NCI-H524 (cell line): Measurements from ENCODE around the gene RAD51B.
"Not testable (repeated sequence)": the region's sequence is repeated elsewhere in the genome, so short reads cannot be mapped to it uniquely, and the experiment has no call there.

Experiments
- DNase-seq, 2 experiments: peaks; one replicate each; lab custom pipeline; 2025; lab: John Stamatoyannopoulos, UW

Gene RAD51B

DNA sequence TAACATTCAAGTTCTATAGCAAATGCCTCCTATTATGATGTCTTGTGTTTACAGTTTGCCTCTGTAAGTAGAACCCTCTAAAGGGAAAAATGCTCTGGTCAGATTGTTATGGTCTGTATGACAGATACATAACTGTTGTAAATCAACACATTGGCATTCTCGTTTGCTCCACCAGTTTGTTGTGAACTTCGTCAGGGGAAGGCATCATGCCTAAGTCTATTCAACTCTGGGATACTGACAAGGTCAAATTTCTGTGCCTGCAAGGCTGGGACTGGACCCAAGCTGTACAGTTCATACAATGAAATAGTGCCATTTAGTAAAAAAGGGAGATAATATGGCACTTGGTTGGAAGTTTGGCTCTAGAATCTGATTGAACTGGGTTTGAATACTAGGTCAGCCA, 392.3 kb downstream of the RAD51B start:
- DNase-seq: no peak

DNA sequence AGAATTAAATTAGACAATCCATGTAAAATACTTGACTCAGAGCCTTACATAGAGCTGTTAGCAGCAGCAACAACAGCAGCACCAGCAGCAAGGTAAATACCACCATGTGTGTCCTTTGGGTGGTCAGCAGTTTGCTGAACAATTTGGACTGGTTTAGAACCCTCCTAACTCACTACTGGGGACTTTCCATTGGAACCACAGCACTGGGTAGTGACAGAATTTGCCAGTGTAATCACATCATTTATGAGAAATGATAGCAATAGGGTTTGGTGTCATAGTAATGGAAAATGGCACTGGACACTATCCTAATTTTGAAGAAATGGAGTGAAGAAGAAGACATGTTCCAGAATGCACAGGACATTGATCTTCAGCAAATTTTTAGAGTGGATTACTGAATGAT, 392.8 kb downstream of the RAD51B start:
- DNase-seq: no peak

GRCh38 chr14:68214431-68214830, 394.9 kb downstream of the RAD51B start:
- DNase-seq: no peak

- no peak for DNase-seq
These were observed 396.1 kb downstream of the RAD51B start for GRCh38 chr14:68215629-68216028.

DNA sequence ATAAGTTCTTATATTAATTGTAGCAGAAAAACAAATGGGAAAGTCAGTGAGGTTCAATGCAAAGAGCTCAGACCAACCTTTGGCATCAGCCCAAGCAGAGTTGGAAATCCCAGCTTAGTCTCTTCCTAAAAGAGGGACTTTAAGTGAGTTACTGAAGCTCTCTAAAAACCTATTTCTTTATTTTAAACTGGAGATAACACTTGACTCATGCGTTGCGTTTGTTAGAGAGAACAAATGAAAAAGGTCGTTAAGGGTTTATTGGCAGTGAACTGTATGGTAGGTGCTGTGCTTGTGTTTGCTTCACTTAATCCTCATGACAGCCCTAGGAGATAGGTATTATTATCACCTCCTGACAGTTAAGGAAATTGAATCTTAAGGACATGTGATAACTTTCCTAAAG, 396.5 kb downstream of the RAD51B start:
- no peak for DNase-seq

DNA sequence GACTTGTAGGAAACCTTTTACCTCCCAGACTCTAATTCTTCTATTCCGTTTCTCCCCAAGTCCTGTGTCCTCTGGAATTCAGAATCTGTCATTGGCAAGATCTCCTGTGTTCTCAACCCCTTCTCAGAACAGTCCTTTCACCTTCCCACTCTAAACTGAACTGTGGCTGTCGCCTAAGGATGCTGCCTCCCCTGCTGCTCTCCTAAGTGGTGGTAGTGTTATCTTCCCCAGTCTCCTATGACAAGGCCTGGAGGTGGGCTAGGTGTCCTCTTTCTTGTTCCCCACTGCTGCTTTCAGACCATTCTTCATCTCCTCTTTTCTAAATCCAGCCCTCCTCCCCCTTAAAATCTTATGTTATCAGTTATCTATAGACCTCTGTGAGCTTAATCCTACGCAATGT, 397.4 kb downstream of the RAD51B start:
- no peak for DNase-seq

DNA sequence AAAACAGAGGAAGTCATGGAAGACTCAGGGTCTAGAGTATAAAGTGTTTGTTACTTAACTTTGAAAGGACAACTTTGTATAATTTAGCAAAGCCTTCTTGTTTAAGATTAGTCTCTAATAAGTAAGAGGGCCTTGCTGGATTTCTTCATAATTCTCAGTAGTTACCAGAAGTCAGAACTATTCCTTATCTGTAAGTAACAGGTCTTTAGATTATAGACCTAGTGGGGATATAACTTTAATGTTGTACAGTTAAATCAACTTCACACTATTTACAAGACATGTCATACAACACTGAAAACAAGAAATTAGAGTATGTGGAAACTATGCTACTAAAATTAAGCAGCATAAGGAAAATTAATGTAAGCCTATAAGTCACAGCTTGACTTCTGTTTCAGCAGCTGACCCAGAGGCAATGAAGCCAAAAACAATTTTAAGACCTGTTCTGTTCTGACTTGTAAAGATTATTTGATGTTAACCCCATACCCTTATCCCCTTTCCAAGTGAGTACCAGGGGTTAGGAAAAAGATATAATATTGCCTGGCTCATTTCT, 398.3 kb downstream of the RAD51B start:
- DNase-seq: no peak

DNA sequence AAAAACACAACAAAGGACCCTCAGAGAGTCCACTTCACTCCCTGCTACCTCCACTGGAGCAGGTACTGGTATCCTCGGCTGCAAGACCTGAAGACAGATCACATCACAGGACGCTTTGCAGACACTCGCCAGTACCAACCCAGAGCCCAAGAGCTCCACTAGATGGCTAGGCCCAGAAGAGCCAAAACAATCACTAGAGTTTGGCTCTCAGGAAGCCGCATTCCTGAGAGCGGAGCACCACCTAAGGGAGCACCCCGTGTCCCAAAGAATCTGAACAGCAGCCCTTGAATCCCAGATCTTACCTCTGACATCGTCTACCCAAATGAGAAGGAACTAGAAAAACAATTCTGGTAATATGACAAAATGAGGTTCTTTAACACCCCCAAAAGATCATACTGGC, 399.8 kb downstream of the RAD51B start:
- no peak for DNase-seq

GRCh38 chr14:68221046-68221445, 401.5 kb downstream of the RAD51B start:
- not testable (repeated sequence) for DNase-seq

- no peak for DNase-seq
These were observed 402.6 kb downstream of the RAD51B start for GRCh38 chr14:68222154-68222553.

DNA sequence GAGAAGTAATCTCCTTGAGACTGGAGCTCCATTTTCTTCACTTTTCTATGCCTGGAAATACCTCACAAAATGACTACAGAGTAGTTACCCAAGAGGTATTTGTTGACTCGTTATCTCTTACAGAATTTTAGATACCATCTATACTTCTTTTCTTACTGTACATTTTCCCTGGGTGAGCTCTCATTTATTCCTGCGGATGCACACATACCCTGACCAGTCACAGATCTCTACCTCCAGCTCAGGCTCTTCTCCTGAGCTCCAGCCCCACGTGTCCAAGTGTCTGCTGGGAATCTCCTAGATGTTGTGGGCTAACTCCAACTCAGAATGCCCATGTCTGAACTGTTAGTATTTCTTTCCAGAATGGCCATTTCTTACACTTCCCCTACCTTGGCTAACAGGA, 403.1 kb downstream of the RAD51B start:
- no peak for DNase-seq

DNA sequence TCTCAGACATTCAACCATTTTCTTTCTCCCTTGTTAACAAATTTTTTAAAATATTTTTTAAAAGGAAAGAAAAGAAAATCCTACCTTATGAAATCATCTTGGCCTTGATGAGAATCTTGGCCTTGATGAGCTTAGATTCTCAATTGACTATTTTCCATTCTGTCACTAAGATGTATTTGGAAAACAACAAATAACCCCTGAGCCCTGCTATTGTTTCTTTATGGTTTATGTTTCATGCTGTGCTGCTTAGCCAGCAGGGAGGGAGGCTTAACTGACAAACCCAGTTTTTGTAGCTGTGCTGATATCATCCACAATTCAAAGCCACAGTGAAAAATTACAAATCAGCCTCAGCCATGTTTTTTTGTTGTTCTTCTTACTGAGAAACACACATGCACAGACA, 404.1 kb downstream of the RAD51B start:
- DNase-seq: no peak

DNA sequence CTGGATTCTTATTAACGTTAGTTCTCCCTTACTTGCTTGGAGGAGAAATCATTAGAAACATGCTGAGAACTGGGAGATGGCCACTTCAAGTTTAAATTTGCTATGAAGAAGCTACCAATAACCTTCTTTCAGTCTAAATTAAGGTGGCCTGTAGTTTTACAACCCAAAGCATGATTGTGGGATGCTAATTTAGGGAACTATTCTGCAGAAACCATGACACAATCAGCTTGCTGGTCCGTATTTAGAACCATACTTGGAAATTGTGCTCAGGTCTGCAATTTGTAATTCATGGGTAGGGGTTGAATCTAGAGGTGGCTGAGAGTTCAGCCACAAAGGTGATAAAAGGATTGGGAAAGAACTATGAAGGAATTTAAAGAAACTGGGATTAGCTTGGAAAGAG, 405.7 kb downstream of the RAD51B start:
- DNase-seq: no peak

GRCh38 chr14:68226523-68226922, 406.9 kb downstream of the RAD51B start:
- DNase-seq: no peak

GRCh38 chr14:68228656-68229055, 409.1 kb downstream of the RAD51B start:
- no peak for DNase-seq

GRCh38 chr14:68229423-68230100, 410.0 kb downstream of the RAD51B start:
- DNase-seq: no peak

DNA sequence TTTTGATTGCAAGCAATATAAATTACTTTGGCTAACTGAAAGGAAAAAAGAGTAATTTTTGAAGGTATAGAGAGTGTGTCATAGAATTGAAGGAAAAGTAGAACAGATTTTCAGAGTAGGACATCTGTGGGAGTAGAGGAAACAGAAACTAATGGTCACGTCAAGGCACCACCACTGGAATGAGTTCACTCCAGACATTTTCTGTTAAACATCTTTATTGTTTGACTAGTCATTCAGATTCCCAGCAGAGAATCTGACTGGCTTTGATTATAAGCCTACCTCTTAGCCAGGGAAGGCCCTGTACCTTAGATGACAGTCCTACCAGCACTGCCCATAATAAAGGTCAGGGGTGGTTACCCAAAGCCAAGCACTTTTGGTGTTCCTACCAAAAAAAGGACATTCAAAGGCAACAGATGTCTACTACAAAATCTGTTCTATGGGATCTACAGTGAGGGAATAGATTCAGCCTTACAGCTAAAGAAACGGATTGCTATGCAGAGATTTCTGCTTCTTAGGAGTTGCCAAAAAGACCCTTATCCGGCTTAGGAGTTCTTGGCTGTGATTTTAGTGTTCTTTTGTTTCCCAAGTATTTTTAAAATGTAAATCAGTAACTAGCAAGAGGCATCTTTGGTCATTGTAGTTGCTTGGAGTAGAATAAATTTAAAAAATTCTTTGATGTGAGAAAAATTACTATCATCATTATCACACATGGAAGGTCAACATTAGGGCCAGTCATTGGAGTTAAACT, 410.8 kb downstream of the RAD51B start:
- DNase-seq: no peak

- no peak for DNase-seq
These were observed 411.6 kb downstream of the RAD51B start for GRCh38 chr14:68230950-68231717.

DNA sequence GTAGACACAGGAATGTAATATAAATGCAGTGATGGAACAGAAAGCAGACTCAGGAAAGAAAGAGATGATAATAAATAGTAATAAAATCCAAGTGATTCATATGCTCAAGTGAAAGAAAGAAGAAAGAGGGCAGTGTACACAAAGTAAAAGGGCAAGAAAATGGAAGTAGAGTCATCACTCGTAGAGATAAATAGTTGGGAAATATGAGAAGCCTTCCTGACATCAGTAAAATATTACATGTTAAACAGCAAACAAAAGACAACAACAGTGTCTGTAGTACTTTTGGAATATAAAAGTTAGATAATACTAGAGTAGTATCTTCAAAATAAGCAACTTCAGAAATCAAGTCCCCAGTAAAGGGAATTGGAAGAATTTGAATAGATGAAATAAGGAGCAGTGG, 412.3 kb downstream of the RAD51B start:
- no peak for DNase-seq

DNA sequence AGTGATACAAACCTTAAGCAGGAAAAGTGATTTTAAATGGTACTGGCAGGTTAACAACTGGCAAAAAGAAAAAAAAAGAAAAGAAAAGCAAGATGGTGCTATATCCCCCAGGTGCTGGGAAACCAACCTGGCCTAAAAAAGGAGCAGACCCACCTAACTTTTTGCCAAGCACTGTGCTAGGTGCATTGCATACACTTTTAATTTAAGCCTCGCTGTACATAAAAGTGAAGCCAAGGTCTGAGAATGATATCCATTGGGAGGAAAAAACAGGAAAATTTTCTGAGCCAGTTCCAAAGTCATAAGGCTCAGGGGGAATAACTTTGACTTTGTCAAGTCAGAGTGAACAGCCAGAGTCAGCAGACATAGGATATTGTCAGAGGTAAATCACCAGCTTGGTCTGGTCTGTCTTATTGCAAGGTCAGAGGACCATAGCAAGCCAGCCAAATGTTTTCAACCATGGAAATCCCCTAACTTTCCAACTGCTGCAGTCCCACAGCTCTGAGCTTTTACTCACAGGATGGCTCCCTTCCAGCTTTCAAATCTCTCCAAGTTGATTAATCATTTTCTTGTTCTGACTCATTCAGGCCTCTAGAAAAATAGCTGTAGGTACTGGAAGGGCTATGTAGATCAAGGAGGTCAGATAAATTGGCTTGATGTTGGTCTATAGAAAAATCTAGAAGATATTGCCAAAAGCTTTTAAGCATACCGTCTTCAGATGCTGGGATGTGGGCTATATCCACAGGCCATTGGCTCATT, 412.9 kb downstream of the RAD51B start:
- no peak for DNase-seq

DNA sequence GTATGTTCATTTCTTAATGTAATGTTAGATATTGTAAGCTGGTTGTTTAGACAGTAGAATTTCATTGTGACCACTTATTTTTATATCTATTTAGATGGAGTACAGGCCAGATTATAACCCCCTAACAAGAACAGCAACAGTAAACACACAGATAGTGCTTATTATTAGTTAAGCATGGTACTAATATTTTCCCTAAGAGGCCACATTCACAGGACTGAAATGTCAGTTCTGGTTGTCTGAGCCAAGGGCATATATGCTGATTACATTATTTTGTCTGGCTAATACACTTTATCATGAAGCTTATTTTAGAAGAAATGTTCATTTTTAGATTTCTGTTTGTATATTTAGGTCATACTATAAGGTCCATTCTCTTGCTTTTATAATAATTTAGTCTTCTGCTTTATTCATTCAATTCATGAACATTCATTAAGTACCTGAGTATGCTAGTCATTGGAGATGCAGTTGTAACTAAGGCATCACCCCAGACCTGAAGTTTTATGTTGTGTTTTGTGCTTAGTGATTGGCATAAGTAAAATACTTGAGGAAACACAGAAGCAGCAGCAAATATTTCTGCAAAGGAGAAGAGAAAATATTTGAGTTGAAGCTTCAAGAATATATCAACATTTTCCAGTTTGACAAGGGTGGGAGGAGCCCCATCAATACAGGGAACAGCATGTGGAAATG, 413.7 kb downstream of the RAD51B start:
- DNase-seq: no peak
